HG02870 (cell line): ENCODE results near the gene ZNF594.
A peak's percentile ranks its signal among the peaks of the same experiment; 100 is the strongest.
"Not testable (repeated sequence)": the region's sequence is repeated elsewhere in the genome, so short reads cannot be mapped to it uniquely, and the experiment has no call there.

Experiments used
- ATAC-seq: cut with Tn5 transposase; IDR thresholded peaks from one replicate; pipeline ENCODE4 v1.9.1; 2021; ENCODE audit warnings: mild to moderate bottlenecking, moderate library complexity; ENCODE audit not compliant: unreplicated experiment

The ZNF594 gene

DNA sequence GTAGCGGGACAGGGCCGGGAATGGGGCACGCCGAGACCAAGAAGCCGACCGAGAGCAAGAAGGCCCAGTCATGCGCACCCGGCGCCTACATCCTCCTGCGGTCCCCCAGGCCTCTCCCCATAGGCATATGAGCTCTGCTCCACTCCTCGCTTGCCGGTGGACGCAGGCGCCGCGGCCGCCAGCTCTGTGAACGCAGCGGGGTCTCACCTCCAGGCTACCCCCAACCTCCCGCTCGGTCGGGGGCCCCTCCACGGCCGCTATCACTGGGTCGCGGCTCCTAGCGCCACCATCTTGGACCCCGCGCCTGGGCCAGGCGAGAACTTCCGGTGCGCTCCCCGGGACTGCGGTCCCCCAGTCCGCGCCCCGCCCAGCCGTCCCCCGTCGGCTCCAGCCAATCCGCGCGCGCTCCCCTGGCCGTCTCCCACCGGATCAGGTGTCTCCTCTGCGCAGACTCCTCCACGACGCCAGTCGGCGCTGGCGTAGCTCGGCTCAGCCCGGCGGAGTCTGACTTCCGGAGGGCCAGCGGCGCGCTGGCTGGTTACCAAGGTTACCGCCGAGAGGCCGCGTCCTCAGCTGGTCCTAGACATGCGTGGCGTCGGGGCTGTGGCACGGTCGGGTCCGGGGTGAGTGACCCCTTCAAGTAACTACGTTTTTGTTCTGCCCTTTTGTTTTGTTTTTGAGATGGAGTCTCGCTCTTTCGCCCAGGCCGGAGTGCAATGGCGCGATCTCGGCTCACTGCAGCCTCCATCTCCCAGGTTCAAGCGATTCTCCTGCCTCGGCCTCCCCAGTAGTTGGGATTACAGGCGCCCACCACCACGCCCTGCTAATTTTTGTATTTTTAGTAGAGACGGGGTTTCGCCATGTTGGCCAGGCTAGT, at the start of gene ZNF594:
Gene ZNF594, minus strand, starts transcription at position 328 of the 877 bp plus-strand sequence. CDS start 7,612 bp downstream, outside the sequence.
- ATAC-seq = peak; percentile 93

DNA sequence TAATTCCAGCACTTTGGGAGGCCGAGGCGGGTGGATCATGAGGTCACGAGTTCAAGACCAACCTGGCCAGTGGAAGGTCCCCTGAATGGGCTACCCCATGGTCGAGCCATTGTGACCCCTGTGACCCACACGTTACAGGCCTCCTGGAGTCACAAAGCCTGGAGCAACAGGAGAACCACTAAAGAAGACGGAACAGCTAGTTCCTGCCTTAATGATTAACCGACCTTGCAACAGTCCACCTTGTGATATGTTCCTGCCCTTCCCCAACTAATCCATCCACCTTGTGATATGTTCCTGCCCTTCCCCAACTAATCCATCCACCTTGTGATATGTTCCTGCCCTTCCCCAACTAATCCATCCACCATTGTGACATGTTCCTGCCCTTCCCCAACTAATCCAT, 48.1 kb upstream of the ZNF594 start:
- not testable (repeated sequence) for ATAC-seq

DNA sequence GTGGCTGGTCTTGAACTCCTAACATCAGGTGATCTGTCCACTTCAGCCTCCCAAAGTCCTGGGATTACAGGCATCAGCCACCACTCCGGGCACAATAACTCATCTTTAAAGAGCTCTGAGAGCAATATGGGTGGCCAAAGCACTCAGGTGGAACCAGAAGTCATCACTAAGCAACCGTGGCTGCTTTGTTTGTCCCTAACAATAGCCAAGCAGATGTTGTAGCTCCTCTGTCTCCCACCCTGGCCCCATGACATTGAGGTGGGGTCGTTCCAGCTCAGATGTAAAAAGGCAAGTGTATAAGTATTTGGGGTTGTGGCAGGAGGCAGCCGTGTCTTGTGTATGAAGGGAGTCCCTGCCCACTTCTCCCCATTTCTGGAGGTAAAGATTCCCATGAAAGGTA, 46.7 kb upstream of the ZNF594 start:
- no peak for ATAC-seq

DNA sequence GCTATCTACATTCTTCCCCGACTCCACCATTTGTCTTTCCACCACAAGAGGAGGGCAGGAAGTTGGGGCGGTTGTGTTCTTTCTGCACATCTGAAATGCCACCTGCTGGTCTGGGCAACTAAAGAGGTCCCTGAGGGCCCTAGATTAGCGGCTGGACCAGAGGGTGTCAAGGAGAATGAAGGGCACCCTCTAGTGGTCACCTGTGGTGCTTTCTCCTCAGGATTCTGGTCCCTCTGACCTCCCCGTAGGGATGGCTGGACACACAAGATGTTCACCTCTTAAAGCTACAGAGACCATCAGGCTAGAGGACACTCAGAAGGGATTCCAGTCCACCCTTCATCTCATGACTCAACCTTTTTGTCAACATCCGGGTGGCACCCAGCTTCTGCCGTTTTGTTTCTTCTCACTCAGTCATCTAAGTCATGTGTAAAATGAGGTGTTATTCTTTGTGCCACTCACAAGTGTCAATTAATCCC, 45.9 kb upstream of the ZNF594 start:
- ATAC-seq = no peak

DNA sequence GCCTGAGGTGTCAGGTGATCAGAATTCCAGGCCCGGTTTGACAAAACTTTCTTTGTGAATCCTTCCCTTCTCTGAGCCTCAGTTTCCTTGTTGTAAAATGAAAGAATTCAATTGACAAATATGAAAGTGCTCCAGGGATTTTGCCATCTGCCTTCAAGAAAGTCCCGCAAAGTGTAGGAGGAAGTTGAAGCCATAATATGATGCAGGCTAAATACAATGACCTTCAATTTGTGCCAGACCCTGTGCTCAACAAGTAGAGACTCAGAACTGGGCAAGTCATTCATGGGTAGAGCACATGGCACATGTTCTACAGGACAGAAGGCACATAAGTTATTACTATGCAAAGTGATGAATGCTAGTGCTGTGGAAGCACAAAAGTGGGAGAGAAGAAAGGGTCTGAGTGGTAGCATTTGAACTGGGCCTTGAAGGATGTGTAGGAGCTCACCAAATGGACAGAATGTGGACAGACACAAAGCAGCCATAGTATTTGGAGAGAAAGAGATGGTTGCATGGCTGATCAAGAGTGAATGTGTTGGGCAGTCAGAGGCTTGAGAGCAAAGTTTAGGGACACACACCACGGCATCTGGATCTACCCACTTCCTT, 45.4 kb upstream of the ZNF594 start:
- ATAC-seq = no peak

DNA sequence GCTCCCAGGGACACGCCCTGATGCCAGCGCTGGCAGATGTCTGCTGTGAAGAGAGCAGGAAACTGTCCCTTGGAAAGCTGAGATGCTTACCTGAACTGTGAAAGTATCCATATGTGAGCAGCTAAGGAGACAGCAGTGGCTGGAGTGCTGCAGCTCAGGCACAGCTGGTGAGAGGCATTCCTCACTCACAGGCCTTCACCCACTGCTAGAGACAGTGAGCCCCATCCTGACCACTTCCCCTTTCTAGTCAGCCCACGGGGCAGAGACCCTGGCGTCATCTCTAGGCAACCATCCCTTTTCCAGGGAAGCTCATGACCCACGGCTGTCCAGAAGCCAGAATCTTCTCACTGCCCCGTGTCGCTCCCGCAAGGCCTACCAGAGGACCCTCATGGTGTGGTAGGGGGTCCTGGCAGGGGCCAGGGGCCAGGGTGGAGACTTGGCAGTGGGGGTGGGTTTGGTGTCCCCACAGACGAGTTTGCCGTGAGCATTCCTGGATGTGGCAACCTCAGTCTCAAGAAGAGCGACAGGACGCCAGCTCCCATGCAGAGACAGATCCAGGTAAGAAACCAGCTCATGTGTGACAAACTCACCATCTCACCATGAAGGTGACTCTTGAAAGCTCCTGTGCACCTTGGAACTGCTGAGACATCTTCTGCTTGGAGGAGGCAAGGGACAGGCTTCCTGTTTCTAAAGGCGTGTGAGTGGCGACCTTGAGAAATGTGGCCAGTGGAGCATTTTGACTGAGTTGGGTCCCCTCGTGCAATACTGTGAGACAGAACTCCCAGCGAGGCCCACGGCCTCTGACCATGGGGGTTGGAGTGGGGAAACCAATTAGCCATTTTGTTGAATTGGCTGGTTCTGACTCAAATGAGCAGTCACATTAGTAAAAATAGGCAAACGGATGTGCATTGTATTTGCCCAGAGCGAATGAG, 43.2 kb upstream of the ZNF594 start, which contains the start of gene SCIMP:
Gene SCIMP, minus strand, starts transcription at position 216 of the 932 bp plus-strand sequence. Its CDS starts 105 bp downstream, at position 111.
- ATAC-seq = peak; percentile 40

DNA sequence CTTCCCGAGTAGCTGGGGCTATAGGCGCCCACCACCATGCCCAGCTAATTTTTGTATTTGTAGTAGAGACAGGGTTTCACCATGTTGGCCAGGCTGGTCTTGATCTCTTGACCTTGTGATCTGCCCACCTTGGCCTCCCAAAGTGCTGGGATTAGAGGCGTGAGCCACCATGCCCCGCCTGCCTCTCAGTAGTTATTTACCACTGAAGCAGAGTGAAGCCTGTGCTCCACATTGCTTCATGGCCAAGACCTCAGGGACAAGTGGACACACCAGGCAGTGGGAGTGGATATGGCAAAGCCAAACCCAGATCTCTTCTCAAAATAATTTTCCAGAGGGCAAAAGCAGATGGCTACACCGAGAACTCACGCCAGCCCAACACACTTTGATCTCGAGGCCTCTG, 41.8 kb upstream of the ZNF594 start:
- not testable (repeated sequence) for ATAC-seq

DNA sequence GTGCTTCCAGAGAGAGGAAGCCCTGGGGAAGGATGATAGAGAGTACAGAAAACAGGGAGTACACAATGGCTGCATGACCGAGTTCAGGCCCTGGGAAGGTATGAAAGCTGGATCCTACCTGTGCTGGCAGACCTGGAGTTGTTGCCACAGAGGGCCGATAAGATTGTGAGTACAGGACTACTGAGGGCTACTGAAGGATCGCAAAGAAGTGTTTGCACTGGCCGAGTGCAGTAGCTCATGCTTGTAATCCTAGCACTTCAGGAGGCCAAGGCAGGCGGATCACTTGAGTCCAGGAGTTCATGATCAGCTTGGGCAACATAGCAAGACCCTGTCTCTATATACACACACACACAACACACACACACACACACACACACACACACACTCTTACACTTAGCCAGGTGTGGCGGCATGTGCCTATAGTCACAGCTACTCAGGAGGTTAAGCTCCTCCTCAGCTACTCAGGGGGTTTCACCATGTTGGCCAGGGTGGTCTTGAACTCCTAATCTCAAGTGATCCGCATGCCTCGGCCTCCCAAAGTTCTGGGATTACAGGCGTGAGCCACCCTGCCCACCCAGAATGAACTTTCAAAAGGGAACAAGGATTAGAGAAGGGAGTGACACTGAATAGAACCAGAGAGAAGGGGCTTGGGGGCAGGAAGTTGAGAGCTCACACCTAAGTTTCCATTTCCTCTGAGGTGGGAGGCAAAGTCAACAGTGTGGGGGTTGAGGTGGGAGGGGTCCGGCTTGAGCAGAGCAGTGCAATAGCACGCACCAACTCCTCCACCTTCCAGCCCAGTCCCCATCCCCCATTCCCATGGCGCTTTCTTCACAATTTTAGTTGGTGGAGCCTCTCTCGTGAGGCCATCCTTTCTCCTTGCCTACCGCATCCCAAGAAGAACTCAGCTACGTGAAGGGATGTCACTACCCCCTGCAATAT, 35.5 kb upstream of the ZNF594 start:
- no peak for ATAC-seq

DNA sequence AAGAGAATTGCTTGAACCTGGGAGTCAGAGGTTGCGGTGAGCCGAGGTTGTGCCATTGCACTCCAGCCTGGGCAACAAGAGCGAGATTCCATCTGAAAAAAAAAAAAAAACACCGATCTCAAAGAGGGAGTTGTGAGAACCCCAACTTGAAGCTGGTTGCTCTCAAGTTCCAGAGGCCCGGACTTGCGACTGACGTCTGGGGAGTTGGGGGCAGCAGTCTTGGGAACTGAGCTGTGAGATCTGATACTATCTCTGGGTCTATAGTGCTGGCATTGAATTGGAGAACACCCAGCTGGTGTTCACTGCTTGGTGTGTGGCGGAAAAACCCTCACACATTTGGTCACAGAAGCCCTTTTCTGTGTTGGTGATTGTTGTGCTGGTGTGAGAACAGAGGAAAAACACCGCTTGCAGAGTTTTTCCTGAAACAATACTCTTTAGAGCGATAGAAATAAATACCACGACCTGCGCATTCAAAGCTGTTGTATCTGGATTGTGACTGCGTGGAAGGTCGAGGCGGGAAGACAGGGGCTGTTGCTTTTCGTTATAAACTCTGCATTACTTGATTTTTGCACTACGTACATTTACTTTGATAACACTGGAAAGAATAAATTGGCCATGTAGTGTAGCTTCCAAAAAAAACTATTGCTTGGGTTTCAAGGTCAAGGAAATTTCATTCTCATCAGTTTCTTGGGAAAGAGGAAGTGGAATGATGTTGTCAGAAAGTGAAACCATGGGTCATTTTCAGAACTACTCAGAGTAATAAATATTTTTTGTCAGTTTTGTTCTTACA, 34.2 kb upstream of the ZNF594 start:
- no peak for ATAC-seq

DNA sequence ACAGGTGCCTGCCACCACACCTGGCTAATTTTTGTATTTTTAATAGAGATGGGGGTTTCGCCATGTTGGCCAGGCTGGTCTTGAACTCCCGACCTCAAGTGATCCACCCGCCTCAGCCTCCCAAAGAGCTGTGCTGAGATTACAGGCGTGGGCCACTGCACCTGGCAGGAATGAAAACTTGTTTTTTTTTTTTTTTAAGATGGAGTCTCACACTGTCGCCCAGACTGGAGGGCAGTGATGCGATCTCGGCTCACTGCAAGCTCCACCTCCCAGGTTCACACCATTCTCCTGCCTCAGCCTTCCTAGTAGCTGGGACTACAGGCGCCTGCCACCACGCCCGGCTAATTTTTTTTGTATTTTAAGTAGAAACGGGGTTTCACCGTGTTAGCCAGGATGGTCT, 30.2 kb upstream of the ZNF594 start:
- ATAC-seq = not testable (repeated sequence)

DNA sequence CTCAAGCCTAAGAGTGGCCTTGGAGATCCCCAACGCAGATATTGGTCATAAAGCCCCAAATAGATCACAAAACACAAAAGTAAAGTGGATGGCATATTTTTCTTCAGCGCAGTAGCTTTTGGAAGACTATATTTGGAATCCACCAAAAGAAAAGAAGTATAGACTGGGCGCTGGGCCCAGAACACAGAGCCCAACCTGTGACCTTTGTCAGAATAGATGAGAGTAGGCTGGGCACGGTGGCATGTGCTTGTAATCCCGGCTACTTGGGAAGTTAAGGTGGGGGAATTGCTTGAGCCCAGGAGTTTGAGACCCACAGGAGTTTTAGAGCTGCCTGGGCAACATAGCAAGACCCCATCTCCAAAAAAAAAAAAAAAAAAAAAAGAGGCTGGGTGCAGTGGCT, 28.4 kb upstream of the ZNF594 start:
- ATAC-seq = no peak

DNA sequence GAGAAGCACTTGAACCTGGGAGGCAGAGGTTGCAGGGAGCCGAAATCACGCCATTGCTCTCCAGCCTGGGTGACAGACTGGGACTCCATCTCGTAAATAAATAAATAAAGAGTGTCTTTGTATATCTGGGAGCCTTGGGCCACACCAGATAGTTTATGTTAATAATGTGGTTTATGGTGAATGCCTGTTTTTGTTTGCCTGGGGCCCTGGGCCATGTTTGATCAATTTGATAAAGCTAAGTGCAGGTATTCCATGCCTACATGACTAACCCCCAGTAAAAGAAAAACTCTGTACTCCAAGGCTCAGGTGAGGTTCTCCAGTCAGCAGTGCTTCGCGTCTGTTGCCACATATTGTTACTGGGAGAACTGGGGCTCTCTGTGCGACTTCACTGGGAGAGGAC, 27.9 kb upstream of the ZNF594 start:
- no peak for ATAC-seq

DNA sequence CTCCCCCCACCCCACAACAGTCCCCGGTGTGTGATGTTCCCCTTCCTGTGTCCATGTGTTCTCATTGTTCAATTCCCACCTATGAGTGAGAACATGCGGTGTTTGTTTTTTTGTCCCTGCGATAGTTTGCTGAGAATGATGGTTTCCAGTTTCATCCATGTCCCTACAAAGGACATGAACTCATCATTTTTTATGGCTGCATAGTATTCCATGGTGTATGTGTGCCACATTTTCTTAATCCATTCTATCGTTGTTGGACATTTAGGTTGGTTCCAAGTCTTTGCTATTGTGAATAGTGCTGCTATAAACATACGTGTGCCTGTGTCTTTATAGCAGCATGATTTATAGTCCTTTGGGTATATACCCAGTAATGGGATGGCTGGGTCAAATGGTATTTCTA, 25.9 kb upstream of the ZNF594 start:
- not testable (repeated sequence) for ATAC-seq

DNA sequence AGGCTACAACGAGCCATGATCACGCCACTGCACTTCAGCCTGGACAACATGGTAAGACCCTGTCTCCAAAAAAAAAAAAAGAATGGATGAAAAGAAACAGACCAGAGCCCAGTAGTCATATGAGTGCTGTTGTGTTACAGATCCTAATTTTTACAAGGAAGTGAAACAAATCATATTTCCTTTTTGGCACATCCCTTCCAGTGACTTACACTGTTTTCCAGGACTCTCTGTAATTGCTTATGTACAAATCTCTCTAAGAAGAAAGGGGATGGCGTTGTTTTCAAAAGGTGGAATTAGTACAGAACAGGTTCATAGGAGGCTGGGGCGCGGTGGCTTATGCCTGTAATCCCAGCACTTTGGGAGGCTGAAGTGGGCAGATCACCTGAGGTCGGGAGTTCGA, 19.8 kb upstream of the ZNF594 start:
- ATAC-seq = no peak

DNA sequence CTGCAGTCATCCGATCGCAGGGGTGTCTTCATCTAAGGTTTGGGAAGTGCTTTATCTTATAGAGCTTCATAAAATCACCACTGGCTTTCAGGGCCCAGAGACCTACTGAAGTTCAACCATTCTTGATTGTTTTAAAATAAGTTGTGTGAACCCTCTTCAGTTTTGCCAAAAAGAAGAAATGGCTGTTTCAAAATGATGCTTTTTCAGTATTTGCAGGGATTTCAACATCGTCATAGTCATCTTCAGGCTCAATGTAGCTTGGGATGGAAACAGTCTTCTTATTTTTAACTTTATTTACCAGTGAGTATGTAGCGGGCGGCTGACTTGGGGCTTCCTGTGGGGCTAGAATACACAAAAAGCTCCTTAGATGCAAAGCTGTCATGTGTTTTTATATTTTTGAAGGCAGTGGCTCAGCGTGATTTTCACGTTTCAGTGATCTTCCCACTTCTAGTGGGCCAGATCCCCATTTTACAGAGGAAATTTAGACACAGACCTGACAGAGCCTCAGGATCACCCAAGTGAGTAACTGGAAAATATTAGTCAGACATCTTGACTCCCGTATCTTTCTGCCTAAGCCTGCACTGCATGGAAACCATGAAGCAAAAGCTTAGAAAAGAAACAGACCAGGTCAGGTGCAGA, 19.1 kb upstream of the ZNF594 start:
- peak; percentile 52 for ATAC-seq

DNA sequence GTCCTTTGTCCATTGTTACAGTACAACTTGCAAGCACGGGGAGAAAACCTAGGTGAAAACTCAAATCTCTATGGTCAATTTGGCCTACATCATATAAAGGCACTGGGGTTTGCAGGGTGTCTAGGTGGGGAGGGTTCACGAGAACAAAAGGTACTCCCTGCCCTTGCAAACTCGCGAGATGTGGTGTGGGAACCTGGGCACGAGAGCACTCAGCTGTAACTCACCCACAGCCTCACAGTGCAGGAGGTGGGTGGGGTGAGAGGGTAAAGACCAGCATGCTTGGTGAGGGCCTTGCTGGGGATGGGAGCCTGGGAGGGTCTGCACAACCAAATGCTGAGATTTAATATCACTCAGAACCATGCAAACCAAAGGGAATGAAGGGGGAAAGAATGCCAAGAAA, 18.4 kb upstream of the ZNF594 start:
- no peak for ATAC-seq

DNA sequence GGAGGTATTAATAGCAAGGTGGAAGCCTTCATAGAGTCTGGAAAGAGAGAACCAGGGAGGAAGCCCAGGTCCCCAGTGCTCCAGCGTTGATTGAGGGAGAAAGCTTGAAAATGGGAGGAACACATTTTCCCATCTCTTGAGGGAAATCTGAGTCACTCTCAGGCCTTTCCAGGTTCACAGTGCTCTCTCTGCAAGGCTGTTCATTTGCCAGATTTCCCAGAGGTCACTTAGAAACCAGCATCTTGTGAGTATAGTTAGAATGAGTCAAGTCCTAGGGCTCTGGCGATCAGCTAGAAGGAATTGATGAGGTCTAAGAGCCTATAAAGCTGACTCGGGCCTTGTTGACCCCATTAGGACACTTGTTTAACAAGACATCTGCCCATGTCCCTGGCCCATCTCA, 17.7 kb upstream of the ZNF594 start:
- ATAC-seq = no peak

DNA sequence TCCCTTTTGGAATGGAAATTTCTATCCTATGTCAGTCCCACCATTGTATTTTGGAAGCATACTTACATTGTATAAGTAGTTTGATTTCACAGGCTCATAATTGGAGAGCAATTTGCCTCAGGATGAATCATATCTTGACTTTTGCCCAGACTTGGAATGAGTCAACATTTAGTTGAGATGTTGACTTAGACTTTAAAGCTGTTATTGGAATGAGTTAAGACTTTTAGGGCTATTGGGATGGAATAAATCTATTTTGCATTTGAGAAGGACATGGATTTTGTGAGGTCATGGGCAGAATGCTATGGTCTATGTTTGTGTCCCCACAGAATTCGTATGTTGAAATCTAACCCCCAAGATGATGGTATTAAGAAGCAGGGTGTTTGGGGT, 12.2 kb upstream of the ZNF594 start:
- no peak for ATAC-seq
